ENCODE data around the gene PLA2G6. TPM values are rescaled to one million over a fixed set of nuclear protein-coding genes. Genes with fewer than 3 reads are reported as not detected.

PLA2G6 gene
- total RNA-seq, 1 donor from 2014 or later: 7.9 TPM

GRCh38 chr22:38083931-38084631 is 97.5 kb downstream of the PLA2G6 start, which contains the start of gene SLC16A8:
TSS of gene SLC16A8 (minus strand) at chr22:38084184. CDS start at chr22:38082873, 1,311 bp downstream.
- TF ChIP-seq CTCF (IDR thresholded peaks at IDR 0.05; ENCODE audit: insufficient read depth, low read length, severe bottlenecking): no peak
- H3K4me3 ChIP-seq (ENCODE audit: low read depth, low read length): no peak within 1 kb of the TSS
- FAIRE-seq: no peak
- peaks cover 8% of the 10 kb centered on the region for H3K27me3 ChIP-seq (ENCODE audit: control insufficient read depth, insufficient read depth, low read length)
- H3K36me3 ChIP-seq (ENCODE audit: control insufficient read depth, insufficient read depth, low read length): no peaks in the 10 kb centered on the region
- DNase-seq (ENCODE audit: low read depth): no peak

- DNase-seq (ENCODE audit: low read depth): no peak
- Histone ChIP-seq H3K27me3 (ENCODE audit: control insufficient read depth, insufficient read depth, low read length) (peaks cover 8% of the 10 kb centered on the region), H3K4me3 (ENCODE audit: low read depth, low read length) (no peak overlapping the region), H3K36me3 (ENCODE audit: control insufficient read depth, insufficient read depth, low read length) (no peaks in the 10 kb centered on the region)
- FAIRE-seq: peak; percentile 18
- TF ChIP-seq CTCF (IDR thresholded peaks at IDR 0.05; ENCODE audit: insufficient read depth, low read length, severe bottlenecking): no peak
These were observed 98.5 kb downstream of the PLA2G6 start for GRCh38 chr22:38082986-38083710.

- DNase-seq (ENCODE audit: low read depth) (no peak), FAIRE-seq (no peak)
- no peak overlapping the region for H3K4me3 ChIP-seq (ENCODE audit: low read depth, low read length)
These were observed 99.4 kb downstream of the PLA2G6 start for GRCh38 chr22:38081941-38082828.

DNA sequence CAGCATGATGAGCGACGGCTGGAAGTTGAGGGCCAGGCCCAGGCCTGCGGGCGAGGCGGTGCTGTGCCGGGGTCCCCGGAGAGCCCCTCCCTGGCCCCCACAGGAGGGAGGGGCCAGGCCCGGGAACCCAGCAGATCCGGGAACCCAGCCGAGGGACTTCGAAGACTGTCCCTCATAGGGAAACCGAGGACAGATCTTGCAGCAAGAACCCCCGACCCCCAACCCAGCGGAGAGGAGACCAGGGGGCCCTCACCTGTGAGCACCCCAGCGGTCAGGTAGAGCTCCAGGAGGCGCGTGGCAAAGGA is 100.0 kb downstream of the PLA2G6 start:
- TF ChIP-seq CTCF (IDR thresholded peaks at IDR 0.05; ENCODE audit: insufficient read depth, low read length, severe bottlenecking): no peak
- FAIRE-seq: no peak
- Histone ChIP-seq H3K4me3 (ENCODE audit: low read depth, low read length) (peak overlapping the region; percentile 38), H3K27me3 (ENCODE audit: control insufficient read depth, insufficient read depth, low read length) (peaks cover 8% of the 10 kb centered on the region), H3K36me3 (ENCODE audit: control insufficient read depth, insufficient read depth, low read length) (no peaks in the 10 kb centered on the region)
- DNase-seq (ENCODE audit: low read depth): no peak

More at GRCh38 chr22:38081941-38082828, 99.4 kb downstream of the PLA2G6 start:
- H3K36me3 ChIP-seq (ENCODE audit: control insufficient read depth, insufficient read depth, low read length): no peaks in the 10 kb centered on the region
- TF ChIP-seq CTCF (IDR thresholded peaks at IDR 0.05; ENCODE audit: insufficient read depth, low read length, severe bottlenecking): no peak
- peaks cover 8% of the 10 kb centered on the region for H3K27me3 ChIP-seq (ENCODE audit: control insufficient read depth, insufficient read depth, low read length)

DNA sequence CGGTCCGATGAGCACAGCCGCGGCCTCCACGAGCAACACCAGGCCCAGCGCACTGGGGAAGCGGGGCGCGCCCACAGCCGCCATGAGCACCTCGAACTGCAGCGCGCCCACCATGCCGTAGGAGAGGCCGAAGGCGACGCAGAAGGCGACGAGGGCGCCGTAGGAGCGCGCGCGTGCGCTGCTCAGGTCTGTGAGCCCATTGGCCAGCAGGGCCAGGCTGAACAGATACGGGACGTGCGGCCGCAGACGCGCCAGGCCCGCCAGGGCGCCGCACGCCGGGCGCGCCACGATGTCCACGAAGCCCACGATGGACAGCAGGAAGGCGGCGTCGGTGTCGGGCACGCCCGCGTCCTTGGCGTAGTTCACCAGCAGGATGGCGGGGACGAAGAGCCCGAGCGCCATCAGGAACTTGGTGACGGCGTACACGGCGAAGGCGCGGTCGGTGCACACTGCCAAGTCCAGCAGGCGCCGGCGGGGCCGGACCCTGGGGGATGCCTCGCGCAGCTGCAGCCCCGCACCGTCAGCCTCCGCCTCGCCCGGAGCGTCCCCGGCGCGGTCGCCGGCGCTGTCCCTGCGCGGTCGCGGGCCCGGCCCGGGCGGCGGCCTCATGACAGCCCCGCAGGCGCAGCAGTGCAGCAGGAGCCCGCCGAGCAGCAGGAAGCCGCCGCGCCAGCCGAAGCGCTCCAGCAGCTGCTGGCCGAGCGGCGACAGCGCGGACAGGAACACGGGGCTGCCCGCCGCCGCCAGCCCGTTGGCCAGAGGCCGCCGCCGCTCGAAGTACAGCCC is 100.6 kb downstream of the PLA2G6 start:
- FAIRE-seq: no peak
- Histone ChIP-seq H3K4me3 (ENCODE audit: low read depth, low read length) (peak overlapping the region; percentile 38), H3K27me3 (ENCODE audit: control insufficient read depth, insufficient read depth, low read length) (peaks cover 8% of the 10 kb centered on the region), H3K36me3 (ENCODE audit: control insufficient read depth, insufficient read depth, low read length) (no peaks in the 10 kb centered on the region)
- DNase-seq (ENCODE audit: low read depth): no peak
- no peak for TF ChIP-seq CTCF (IDR thresholded peaks at IDR 0.05; ENCODE audit: insufficient read depth, low read length, severe bottlenecking)
